ENCODE measurements around the gene TRMT2A.
"Not testable (repeated sequence)": the region's sequence is repeated elsewhere in the genome, so short reads cannot be mapped to it uniquely, and the experiment has no call there.

TRMT2A gene

DNA sequence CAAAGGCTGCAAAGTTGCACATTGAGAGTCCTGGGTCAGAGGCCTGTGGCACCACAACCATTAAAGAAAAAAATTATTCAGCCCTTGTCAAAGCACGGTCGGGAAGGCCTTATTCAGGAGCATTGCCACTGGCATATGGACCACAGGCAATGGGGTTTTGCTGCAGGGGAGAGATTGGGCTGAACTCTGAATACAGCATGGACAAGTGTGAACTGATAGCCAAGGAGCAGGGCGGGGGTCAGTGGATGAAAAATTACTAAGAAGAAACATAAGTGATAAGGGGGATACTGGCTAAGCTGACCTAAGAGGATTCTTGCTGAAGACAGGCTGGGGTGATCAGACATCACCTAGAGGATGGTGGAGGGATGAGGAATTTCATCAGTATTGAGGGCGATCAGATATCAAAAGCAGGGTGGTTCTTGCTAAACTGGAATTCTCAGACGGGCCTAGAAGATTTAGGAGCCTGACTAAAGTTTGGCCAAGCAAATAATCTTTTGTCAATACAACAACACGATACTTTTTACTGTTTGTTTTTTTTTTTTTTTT is 40.3 kb downstream of the TRMT2A start:
- H3K4me3 ChIP-seq = no peak overlapping the region

DNA sequence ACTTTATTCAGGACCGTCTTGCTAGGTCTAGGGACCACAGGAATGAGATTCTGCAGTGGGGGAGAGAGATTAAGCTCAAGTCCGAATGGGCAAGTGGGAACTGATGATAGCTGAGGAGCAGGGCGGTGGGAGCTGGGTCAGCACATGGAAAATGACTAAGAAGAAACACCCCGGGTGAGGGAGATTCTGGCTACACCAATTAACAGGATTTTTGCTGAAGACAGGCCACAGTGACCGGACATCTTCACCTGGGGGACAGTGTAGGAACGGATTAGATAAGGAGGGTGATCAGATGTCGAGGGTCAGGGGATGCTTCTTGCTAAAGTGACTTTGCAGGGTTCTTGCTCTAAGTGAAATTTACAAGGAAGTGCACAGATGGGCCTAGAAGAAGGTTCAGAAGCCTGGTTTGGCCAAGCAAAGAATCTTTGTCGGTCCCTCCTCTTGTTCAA is 45.5 kb downstream of the TRMT2A start:
- H3K27ac ChIP-seq = no peak overlapping the region

More for the DNA sequence above, 40.3 kb downstream of the TRMT2A start:
- no peak overlapping the region for H3K27ac ChIP-seq

DNA sequence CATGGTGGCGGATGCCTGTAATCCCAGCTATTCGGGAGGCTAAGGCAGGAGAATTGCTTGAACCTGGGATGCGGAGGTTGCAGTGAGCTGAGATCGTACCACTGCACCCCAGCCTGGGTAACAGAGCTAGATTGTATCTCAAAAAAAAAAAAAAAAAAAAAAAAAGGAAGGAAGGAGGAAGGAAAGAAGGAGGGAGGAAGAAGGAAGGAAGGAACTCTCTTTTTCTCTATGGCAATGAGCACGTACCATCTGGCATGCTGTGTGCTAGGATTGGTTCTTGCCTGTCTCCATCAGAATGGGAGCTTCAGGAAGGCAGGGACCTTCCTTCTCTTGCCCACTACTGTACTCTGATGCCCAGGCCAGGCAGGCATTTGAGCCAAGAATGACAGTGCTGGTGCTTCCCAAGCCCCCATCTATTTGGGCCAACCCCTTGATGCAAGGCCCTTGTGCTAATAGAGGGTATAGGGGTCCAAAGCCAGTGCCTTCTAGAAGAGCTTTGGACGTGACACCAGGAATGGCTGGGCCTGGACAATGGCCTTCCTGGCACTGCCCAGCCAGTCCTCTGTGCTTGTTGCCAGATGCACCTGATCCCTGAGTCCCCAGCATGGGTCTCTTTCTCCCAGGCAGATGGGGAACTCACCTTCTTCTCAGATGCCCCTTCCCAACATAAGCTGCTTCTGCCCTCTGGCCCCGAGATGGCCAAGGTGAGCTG is 47.5 kb downstream of the TRMT2A start:
- H3K27ac ChIP-seq = no peak overlapping the region
- H3K4me3 ChIP-seq = no peak overlapping the region

More for the DNA sequence above, 45.5 kb downstream of the TRMT2A start:
- no peak overlapping the region for H3K4me3 ChIP-seq

DNA sequence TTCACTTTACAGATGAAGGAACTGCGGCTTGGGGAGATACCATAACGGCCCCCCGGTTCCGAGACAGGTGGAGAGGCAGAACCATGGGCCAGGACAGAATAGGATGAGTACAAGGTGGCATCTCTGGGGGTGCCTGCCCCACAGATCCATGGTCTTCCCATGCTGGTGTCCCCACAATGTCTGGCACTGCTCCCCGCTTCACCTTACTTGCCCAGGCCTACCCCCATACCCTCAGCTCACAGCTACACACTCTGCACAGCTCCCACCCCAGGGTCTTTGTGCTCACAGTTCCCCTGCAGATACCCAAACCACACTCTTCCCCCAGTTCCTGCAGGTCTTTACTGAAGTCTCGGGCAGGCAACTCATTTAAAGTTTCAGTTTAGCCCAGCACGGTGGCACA is 48.4 kb downstream of the TRMT2A start:
- H3K4me3 ChIP-seq = no peak overlapping the region
- no peak overlapping the region for H3K27ac ChIP-seq

DNA sequence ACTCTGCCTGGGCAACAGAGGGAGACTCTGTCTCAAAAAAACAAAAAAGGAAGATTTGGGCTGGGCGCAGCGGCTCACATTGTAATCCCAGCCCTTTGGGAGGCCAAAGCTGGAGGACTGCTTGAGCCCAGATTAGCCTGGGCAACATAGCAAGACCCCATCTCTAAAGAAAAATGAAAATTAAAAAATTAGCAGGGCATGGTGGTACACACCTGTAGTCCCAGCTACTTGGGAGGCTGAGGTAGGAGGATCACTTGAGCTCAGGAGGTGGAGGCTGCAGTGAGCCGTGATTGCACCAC is 49.7 kb downstream of the TRMT2A start:
- not testable (repeated sequence) for H3K4me3 ChIP-seq, H3K27ac ChIP-seq

DNA sequence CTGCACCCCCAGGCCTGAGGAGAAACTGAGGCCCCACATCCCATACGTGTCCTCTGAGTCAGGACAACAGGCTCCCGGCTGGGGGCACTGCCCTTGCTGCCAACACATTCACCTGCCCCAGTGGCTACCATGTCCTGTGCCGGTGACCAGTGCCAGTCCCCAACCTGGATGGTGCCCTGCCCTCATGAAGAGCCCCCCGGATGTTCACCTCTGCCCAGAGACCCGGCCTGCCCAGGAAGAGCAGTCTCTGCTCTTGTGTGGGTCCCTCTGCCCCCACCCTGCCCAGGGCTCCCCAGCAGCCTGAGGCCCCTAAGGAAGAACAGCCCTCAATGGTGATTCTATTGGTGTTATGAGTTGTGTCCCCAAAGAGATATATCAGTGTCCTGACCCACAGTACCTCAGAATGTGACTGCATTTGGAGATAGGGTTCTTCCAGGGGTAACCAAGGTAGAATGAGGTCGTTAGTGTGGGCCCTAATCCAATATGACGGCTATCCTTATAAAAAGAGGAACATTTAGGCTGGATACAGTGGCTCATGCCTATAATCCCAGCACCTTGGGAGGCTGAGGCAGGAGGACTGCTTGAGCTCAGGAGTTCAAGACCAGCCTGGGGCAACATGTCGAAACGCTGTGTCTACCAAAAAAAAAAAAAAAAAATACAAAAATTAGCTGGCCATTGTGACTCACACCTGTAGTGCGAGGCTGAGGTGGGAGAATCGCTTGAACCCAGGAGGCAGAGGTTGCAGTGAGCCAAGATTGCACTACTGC is 50.2 kb downstream of the TRMT2A start:
- H3K4me3 ChIP-seq = no peak overlapping the region

DNA sequence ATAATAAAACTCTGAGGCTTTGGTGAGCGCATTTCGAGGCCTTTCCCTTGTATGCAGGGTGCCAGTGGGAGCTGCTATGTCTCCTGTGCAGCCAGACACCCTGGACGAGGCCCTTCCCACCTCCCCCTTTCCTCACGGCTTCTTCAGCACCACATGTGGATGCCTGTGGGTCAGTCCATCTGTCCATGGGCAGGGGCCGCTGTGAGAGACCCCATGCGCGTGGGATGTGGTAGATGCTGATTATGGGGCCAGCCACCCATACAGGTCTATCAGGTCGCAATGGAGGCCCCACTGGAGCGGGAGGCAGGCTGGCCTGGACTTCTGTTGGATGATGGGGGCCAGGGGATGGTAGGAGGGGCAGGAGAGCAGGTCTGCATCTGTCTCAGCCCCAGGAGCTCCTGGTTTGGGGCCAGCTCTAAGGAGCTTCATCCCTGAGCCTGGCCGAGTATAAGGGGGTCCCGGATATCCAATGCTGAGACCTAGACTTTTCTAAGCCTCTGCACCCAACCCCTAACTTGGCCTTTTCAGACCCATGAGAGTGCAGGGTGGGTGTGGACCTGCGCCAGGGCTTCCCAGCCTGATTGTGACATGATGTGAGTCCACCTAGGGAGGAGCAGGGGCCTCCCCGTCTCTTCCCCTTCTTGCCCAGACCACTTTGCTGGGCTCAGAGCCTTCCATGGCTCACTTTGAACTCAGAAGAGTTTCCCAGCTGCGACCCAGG is 51.0 kb downstream of the TRMT2A start:
- H3K27ac ChIP-seq = peak overlapping the region in 1 of 21 experiments; percentile 6
- no peak overlapping the region for H3K4me3 ChIP-seq

More for the DNA sequence above, 50.2 kb downstream of the TRMT2A start:
- no peak overlapping the region for H3K27ac ChIP-seq

DNA sequence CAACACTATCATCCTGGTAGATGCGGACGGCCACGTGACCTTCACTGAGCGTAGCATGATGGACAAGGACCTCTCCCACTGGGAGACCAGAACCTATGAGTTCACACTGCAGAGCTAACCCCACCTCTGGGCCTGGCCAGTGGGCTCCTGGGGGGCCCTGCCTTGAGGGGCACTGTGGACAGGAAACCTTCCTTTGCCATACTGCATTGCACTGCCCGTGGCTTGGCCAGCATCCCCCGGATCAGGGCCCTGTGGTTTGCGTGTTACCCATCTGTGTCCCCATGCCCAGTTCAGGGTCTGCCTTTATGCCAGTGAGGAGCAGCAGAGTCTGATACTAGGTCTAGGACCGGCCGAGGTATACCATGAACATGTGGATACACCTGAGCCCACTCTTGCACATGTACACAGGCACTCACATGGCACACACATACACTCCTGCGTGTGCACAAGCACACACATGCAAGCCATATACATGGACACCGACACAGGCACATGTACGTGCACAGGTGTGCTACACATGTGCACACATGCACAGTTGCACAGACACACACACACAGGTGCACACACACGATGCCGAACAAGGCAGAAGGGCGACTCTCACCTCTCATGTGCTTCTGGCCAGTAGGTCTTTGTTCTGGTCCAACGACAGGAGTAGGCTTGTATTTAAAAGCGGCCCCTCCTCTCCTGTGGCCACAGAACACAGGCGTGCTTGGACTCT is 52.3 kb downstream of the TRMT2A start:
- Histone ChIP-seq H3K4me3 (no peak overlapping the region), H3K27ac (no peak overlapping the region)

DNA sequence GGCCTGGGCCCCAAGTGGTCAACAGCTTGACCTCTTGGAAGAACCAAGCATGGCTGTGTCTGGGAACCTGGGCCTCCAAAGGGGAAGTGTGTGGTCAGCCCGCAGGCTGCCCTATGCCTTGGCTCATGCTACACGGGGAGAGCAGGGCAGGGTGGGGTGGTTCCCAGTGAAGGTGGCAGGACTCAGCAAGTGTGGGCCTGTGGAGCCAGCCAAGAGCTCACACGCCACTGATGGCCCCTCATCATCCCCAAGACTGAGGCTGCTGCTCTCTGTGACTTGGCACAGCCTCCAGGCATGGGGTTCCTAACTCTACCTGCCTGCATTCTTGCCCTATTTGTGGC is 52.9 kb downstream of the TRMT2A start:
- H3K27ac ChIP-seq = no peak overlapping the region
- no peak overlapping the region for H3K4me3 ChIP-seq

DNA sequence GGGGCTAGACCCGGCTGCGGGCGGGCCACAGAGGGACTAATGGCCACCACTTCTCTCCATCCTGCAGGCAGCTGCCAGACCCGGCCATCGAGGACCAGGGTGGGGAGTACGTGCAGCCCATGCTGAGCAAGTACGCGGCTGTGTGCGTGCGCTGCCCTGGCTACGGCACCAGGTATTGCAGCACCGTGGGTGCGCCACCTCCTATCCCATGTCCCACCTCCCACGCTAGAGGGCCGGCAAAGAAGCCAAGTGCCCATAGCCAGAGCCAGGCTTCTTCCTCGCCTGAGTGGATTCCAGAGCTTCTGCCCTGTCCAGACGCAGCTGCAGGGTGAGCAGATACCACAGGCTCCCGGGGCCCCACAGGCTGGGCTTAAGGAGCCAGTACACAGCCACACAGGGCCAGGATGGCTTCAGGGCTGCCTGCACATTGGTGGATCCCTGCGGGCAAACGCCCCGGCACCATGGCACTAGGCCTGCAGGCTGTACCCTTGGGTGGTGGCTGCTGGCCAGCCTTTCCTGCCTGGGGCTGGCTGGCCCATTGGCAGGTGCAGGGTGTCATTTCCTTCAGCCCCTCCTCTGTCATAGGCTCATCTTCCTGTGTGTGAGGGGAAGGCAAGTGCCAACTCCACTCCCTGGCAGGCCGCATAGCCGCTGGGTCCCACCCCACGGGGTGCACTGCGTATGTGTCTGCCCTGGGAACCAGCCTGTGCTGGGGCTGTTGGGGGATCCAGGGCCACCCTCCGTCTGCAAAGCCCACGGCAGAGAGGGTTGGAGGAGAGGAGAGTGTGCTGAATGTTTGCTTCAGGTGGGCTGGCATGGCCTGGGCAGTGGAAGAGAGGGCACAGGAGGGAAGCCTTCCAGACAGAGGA is 53.5 kb downstream of the TRMT2A start:
- Histone ChIP-seq H3K27ac (no peak overlapping the region), H3K4me3 (no peak overlapping the region)

DNA sequence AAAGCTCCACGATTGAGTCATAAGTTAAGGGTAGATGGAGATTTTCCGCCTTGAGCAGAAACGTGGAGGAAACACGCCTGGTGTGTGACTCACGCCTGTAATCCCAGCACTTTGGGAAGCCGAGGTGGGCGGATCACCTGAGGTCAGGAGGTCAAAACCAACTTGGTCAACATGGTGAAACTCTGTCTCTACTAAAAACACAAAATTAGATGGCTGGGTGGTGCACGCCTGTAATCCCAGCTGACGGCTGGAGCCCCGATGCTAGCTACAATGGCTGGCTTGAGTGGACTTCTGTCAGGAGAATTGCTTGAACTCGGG is 54.3 kb downstream of the TRMT2A start:
- H3K27ac ChIP-seq = peak overlapping the region in 1 of 21 experiments; percentile 50

DNA sequence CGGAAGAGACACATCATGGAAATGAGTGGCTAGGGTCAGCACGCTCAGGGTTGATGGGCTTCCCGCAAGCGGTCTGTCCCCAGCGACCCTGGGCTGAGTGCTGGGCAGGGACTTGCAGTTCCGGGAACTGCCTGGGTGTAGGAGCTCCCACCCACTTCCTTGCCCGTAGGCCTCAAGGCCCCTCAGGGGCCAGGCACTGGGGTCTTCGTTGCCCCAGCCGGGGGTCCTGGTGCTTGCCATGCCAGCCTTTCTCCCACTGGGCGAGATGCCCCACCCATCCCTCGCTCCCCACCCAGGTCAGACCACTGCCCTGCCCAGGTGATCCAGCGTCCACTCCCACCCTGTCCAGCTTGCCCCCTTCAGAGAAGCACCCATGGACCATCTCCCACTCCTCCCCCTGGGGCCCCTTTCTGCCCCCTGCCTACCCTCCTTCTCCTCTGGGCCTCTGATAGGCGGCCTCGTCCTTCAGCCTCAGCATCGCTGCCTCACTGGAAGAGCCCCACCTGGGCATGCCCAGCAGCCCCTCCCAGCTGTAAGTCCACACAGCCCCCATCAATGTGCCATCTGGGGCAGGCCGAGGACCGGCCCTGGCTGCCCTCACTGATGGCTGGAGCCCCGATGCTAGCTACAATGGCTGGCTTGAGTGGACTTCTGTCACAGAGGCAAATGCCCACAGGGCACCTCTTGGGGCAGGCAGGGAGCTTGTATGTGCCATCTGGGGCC is 54.8 kb downstream of the TRMT2A start:
- peak overlapping the region in 1 of 21 experiments; percentile 50 for H3K27ac ChIP-seq
- H3K4me3 ChIP-seq = no peak overlapping the region

More for the DNA sequence above, 54.3 kb downstream of the TRMT2A start:
- H3K4me3 ChIP-seq = no peak overlapping the region
